ENCODE measurements around the gene RECQL5. TPM values are rescaled to one million over a fixed set of nuclear protein-coding genes. Genes with fewer than 3 reads are reported as not detected.

The RECQL5 gene
- total RNA-seq, 1 experiment from 2014 or later: 40.0 TPM

- H3K79me2 ChIP-seq (ENCODE audit: insufficient read depth, low read length): no peaks in the 10 kb centered on the region
- WGBS (ENCODE audit: extremely low coverage, insufficient read length, low lambda C conversion rate): no CpG with 5 or more reads among the region's 14 CpGs
- no peak overlapping the region for H3K4me2 ChIP-seq (ENCODE audit: insufficient read depth, insufficient read length, low read length)
- H3K4me1 Mint-ChIP-seq: peaks cover 37 to 50% of the 10 kb centered on the region in 2 experiments
- H4K8ac ChIP-seq (replicated peaks; ENCODE audit: insufficient read length, low read depth, low read length): no peak overlapping the region
- no peak overlapping the region for H2BK15ac ChIP-seq (ENCODE audit: low read depth, low read length)
- no peak overlapping the region for H3K56ac ChIP-seq (ENCODE audit: insufficient read length, low read depth, low read length)
- no peaks in the 10 kb centered on the region for H3K9me3 Mint-ChIP-seq
- no peaks in the 10 kb centered on the region for H4K20me1 ChIP-seq (ENCODE audit: control insufficient read depth, insufficient read depth, insufficient read length)
- no peak overlapping the region for H4K91ac ChIP-seq (ENCODE audit: insufficient read length, low read depth, low read length)
- H2AK5ac ChIP-seq (ENCODE audit: insufficient read length, low read length): no peak overlapping the region
- H3K9me3 ChIP-seq (ENCODE audit: control insufficient read depth, low read depth, low read length): no peaks in the 10 kb centered on the region
- H3K36me3 Mint-ChIP-seq (ENCODE audit: insufficient read depth in 1 of 3, low read depth in 3 of 3): peaks cover 9 to 29% (median 19%) of the 10 kb centered on the region in 3 experiments; a peak in 6 of 7 replicates
- TF ChIP-seq, protein P1, sequence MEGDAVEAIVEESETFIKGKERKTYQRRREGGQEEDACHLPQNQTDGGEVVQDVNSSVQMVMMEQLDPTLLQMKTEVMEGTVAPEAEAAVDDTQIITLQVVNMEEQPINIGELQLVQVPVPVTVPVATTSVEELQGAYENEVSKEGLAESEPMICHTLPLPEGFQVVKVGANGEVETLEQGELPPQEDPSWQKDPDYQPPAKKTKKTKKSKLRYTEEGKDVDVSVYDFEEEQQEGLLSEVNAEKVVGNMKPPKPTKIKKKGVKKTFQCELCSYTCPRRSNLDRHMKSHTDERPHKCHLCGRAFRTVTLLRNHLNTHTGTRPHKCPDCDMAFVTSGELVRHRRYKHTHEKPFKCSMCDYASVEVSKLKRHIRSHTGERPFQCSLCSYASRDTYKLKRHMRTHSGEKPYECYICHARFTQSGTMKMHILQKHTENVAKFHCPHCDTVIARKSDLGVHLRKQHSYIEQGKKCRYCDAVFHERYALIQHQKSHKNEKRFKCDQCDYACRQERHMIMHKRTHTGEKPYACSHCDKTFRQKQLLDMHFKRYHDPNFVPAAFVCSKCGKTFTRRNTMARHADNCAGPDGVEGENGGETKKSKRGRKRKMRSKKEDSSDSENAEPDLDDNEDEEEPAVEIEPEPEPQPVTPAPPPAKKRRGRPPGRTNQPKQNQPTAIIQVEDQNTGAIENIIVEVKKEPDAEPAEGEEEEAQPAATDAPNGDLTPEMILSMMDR (conservative IDR thresholded peaks at IDR 0.05): no peak
- H3K27me3 ChIP-seq (ENCODE audit: insufficient read depth, low read length): no peaks in the 10 kb centered on the region
- H3K79me1 ChIP-seq (ENCODE audit: insufficient read depth, low read depth, low read length, poor library complexity, severe bottlenecking): no peaks in the 10 kb centered on the region
- H2BK12ac ChIP-seq (ENCODE audit: insufficient read length, low read depth, low read length): no peak overlapping the region
- DNase-seq: no peak
- H3K9ac ChIP-seq (ENCODE audit: extremely low read depth, insufficient read length, low read length): no peak overlapping the region
- H3K27me3 Mint-ChIP-seq (ENCODE audit: low read depth): no peaks in the 10 kb centered on the region
- no peak overlapping the region for H3K4me3 Mint-ChIP-seq
- no peak overlapping the region for H2BK20ac ChIP-seq (ENCODE audit: low read depth, low read length, poor library complexity, severe bottlenecking)
- no peak overlapping the region for H3K14ac ChIP-seq (ENCODE audit: insufficient read depth, low read length)
- peak overlapping the region in 2 of 3 experiments; percentile 8 to 63; a peak in 6 of 7 replicates for H3K27ac Mint-ChIP-seq
- H3K23ac ChIP-seq (ENCODE audit: insufficient read length, low read depth, low read length): no peak overlapping the region
- H3K4me1 ChIP-seq (ENCODE audit: insufficient read depth, low read length): no peaks in the 10 kb centered on the region
- no peak overlapping the region for H2AFZ ChIP-seq (ENCODE audit: low read length)
- H4K5ac ChIP-seq (ENCODE audit: insufficient read length, low read depth, low read length): no peak overlapping the region
- H2BK5ac ChIP-seq (ENCODE audit: insufficient read length, low read length): no peak overlapping the region
- H3K23me2 ChIP-seq (ENCODE audit: insufficient read length, low read depth, low read length, poor library complexity, severe bottlenecking): no peaks in the 10 kb centered on the region
- H2BK120ac ChIP-seq (ENCODE audit: low read depth, low read length, poor library complexity, severe bottlenecking): no peak overlapping the region
- no peak overlapping the region for H3T11ph ChIP-seq (ENCODE audit: low read length)
- no peak overlapping the region for H3K18ac ChIP-seq (ENCODE audit: insufficient read length, low read depth, low read length)
- H3K27ac ChIP-seq (ENCODE audit: insufficient read length, low read depth, low read length): no peak overlapping the region
- H3K4ac ChIP-seq (ENCODE audit: low read depth, low read length): no peak overlapping the region
These were observed 25.1 kb upstream of the RECQL5 start for GRCh38 chr17:75691801-75692626.

All from H9 (cell line).